Activated T-cell treated with anti-CD3 and anti-CD28 coated beads, Interleukin-2, amount 50 U/mL, for 48 hours (primary cell): ENCODE results near the gene DNAJB6.
"Not testable (repeated sequence)": the region's sequence is repeated elsewhere in the genome, so short reads cannot be mapped to it uniquely, and the experiment has no call there.

Experiments
- DNase-seq, 2 experiments: peaks; one replicate each; pipeline ENCODE4 v3.0.0-alpha.2; 2020

DNAJB6 gene

GRCh38 chr7:157445246-157445955 is 108.6 kb downstream of the DNAJB6 start:
- DNase-seq: no peak

DNA sequence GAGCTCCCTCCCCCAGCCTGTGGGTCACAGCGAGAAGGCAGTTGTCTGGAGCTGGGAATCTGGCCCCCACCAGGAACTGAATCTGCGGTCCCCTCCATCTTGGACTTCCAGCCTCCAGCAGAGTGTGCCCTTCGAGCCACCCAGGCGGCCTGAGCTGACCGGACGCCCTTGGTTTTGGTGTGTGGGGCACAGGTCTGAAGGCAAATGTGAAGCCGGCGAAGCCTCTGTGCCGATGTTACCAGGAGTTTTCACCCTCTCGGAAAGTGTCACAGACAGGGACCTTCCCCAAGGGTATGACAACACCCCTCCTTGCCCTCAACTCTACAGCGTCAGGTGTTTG is 109.1 kb downstream of the DNAJB6 start:
- DNase-seq: no peak

- no peak for DNase-seq
Measured at GRCh38 chr7:157446322-157446721, 109.5 kb downstream of the DNAJB6 start.

- DNase-seq: not testable (repeated sequence)
Measured at GRCh38 chr7:157454003-157454402, 117.2 kb downstream of the DNAJB6 start.

GRCh38 chr7:157457355-157458253 is 120.8 kb downstream of the DNAJB6 start:
- DNase-seq: no peak

DNA sequence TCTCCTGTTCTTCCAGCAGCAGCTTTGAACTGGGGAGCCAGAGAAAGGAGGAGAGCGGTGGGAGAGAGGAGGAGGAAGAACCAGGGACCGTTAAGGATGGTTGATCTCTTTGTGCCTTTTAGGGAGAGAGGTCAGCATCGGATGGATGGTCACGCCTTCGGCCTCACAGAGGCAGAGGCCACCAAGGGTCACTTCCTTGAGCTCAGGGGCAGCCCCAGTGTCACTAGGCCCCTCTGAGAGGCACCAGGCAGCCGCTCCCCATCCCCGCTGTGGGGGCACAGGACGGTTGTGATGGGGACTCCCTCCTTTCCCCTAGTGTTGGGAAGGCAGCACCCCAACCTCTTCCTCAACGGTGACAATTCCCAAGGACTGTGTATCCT is 121.4 kb downstream of the DNAJB6 start:
- DNase-seq: no peak

GRCh38 chr7:157459966-157460365 is 123.2 kb downstream of the DNAJB6 start:
- DNase-seq: peak in 1 of 2 experiments; percentile 10

GRCh38 chr7:157460721-157461120 is 123.9 kb downstream of the DNAJB6 start:
- peak in 1 of 2 experiments; percentile 11 for DNase-seq

DNA sequence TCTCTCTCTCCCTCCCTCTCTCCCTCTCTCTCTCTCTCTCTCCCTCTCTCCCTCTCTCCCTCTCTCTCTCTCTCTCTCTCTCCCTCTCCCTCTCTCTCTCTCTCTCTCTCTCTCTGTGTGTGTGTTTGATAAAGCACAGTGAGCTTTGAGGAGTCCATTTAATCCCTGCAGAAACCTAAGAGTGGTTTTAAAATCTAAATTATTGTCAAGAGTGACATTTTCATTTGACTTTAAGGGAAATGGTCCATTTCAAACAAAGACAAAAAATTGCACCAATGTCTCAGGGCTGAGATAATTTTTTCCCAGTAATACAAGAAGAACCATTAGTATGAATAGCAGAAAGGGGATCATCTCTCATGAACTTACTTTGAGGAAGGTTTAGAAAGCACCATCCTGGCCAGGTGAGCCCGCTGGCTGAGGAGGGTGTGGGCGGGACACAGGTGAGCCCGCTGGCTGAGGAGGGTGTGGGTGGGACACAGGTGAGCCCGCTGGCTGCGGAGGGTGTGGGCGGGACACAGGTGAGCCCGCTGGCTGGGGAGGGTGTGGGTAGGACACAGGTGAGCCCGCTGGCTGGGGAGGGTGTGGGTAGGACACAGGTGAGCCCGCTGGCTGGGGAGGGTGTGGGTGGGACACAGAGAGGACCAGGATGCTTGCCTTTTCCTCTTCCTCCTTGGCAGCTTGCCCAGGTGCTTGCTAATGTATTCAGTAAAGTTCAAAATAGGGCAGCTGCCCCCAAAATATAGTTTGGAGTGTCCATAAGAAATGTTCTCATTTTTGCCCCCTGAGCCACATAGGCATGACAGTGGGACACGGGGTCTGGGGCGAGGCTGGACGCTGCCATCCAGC is 125.0 kb downstream of the DNAJB6 start:
- no peak for DNase-seq

DNA sequence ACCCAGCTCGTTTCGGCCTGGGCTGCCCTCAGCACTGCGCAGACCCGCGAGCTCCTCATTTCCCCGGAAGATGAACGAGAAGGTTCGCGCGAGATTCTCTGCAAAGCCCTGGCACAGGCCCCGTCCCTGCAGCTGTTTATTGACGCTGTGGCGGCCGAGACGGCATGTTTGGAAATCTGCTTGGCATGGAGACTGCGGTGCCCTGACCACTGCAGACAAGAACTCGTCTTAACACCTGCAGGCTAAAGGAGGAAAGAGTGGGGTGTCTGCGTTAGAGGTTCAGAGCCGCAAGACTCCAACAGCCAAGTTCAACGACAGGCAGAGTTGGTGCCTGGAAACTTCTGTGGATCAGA is 125.6 kb downstream of the DNAJB6 start:
- DNase-seq: peak in 1 of 2 experiments; percentile 16

- DNase-seq: peak; percentile 13 to 16
Measured at GRCh38 chr7:157462840-157463239, 126.0 kb downstream of the DNAJB6 start.

GRCh38 chr7:157463245-157463644 is 126.4 kb downstream of the DNAJB6 start:
- no peak for DNase-seq

- peak; percentile 12 to 14 for DNase-seq
Measured at GRCh38 chr7:157464111-157464970, 127.5 kb downstream of the DNAJB6 start.

DNA sequence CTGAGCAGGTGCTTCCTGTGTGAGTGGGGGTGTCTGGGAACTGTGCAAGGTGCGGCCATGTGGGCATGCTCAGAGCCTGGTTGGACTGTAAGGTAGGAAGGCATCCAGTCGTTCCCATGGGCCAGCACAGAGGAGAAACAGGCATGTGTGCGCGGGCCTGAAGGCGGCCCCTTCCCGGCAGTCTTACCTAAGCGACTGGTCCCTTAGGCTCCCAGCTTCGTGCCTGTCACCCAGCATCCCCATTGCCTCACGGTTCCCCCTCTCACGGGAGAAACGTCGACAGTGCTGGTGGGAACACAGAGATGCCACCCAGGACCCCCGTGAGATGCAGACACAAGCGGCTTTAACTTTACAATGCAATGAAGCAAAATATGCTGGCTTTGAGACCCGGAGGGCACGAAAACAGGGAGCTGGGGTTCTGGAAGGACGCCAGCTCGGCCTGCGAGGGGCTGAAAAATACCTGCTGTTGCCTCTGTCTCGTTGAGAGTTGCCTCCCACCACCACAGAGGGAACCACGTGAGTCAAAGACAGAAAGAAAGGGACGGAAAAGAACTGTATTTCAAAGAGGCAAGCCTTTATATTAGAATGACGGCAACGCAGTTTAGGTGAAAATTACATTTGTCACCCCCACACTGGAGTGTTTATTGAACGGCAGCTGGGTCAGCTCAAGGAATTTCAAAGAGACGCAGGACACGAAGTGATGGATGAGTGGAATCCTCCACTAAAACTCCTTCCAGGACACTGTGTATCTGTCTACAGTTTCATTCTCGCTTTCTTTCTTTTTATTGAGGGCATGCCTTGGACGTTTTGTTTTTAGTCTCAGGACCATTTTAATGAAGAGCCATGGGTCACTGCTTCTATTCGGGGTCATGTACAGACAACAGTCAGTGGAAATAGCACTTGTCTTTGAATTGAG is 128.4 kb downstream of the DNAJB6 start:
- no peak for DNase-seq

- no peak for DNase-seq
Measured at GRCh38 chr7:157465891-157466866, 129.4 kb downstream of the DNAJB6 start.

GRCh38 chr7:157466867-157467261 is 130.1 kb downstream of the DNAJB6 start:
- DNase-seq: peak; percentile 11 to 12
